Spleen (tissue), 7 donors: ENCODE measurements around the gene OGFRL1.

ENCODE experiments used
- CTCF ChIP-seq, 11 experiments: fragments of 200-600 bp in 7 of 11; fragments of 450-650 bp in 4 of 11; sonication (generic) in 4 of 11; IDR thresholded peaks in 8 of 11; conservative IDR thresholded peaks in 3 of 11; 1 replicate in 7 of 11; 2 replicates in 4 of 11; pipeline versions ENCODE4 v1.4.0 to v1.8.0; 2016 to 2021; ENCODE audit warnings: antibody characterized with exemption in 11 of 11, inconsistent platforms in 4 of 11, mild to moderate bottlenecking in 1 of 11
- POLR2A ChIP-seq, 3 donors: fragments of 450-650 bp; IDR thresholded peaks; one replicate each; pipeline ENCODE4 v1.5.1; 2017; ENCODE audit warnings: antibody characterized with exemption in 3 of 3, mild to moderate bottlenecking in 1 of 3
- donor health status: DM: no; HTN: no; CAD: no; lungs with moderate emphysema.
- donor health status: DM: no; HTN: no; CAD: no.
- donor health status: DM: no; HTN: no; CAD: no.

- TF ChIP-seq CTCF (IDR thresholded peaks at IDR 0.05 in 8 of 11, conservative IDR thresholded peaks at IDR 0.05 in 3 of 11) = no peak
- TF ChIP-seq POLR2A (IDR thresholded peaks at IDR 0.05) = no peak
Measured at GRCh38 chr6:71336901-71337300, 48.3 kb downstream of the OGFRL1 start.
